ENCODE measurements around the gene PCOLCE2. TPM values are rescaled to one million over a fixed set of nuclear protein-coding genes. Genes with fewer than 3 reads are reported as not detected.

Gene PCOLCE2
- total and polyA plus RNA-seq, 10 of the 15 experiments (the other 5 are each of a cell fraction or from before 2014, with no cell fraction given) = 0.11 to 7.6 (median 0.40) TPM

GRCh38 chr3:142892714-142893113 is 3.8 kb upstream of the PCOLCE2 start:
- ATAC-seq (no peak), DNase-seq (ENCODE audit: low read depth, low spot score) (no peak), FAIRE-seq (no peak)
- H3K4me2 ChIP-seq (ENCODE audit: control insufficient read depth, insufficient read depth) = no peak overlapping the region
- ChIA-PET POLR2A (no interaction called here), CTCF (interaction anchor here (0.6 to 0.7 kb wide), 2 partner anchors 80 to 884 kb away, joined by 3 to 5 read pairs; no protein-coding TSS in a partner anchor), SMC1A (ENCODE audit: uncharacterized antibody, unreplicated experiment) (no interaction called here), RAD21 (ENCODE audit: unreplicated experiment) (no interaction called here)
- H3K27ac ChIP-seq (ENCODE audit: control insufficient read depth, insufficient read depth) = no peak overlapping the region
- H3K4me1 ChIP-seq (ENCODE audit: control insufficient read depth, insufficient read depth, low read length) = no peaks in the 10 kb centered on the region
- BruUV-seq (replicated peaks) = no TSS peak
- H3K4me3 ChIP-seq = no peak overlapping the region
- H3K79me2 ChIP-seq (ENCODE audit: control insufficient read depth, insufficient read depth, low read length) = no peaks in the 10 kb centered on the region
- H4K20me1 ChIP-seq (ENCODE audit: control insufficient read depth, insufficient read depth) = no peaks in the 10 kb centered on the region
- intact Hi-C loops (cut with micrococcal nuclease; ENCODE audit: unreplicated experiment) (no loop called here), in situ Hi-C loops (cut with MboI) (no loop called here)
- no peaks in the 10 kb centered on the region for H3K36me3 ChIP-seq (ENCODE audit: control insufficient read depth in 2 of 2, insufficient read depth in 2 of 2, low read length in 1 of 2)
- no peak overlapping the region for H3K9ac ChIP-seq (ENCODE audit: control insufficient read depth, insufficient read depth, low read length)
- H2AFZ ChIP-seq (ENCODE audit: control insufficient read depth, low read depth, low read length) = no peak overlapping the region
- 84% methylated on average over 2 of the region's 2 CpGs for WGBS (ENCODE audit: insufficient coverage, insufficient replicate concordance, low lambda C conversion rate, missing lambda C conversion rate)
- H3K9me3 ChIP-seq (replicated peaks; ENCODE audit: control insufficient read depth, insufficient read depth, low read length) = no peaks in the 10 kb centered on the region
- peaks cover 8 to 15% of the 10 kb centered on the region in 2 experiments for H3K27me3 ChIP-seq (replicated peaks in 1 of 2; ENCODE audit: control insufficient read depth in 2 of 2, insufficient read depth in 2 of 2, low read length in 1 of 2)
- TF ChIP-seq, protein P1, sequence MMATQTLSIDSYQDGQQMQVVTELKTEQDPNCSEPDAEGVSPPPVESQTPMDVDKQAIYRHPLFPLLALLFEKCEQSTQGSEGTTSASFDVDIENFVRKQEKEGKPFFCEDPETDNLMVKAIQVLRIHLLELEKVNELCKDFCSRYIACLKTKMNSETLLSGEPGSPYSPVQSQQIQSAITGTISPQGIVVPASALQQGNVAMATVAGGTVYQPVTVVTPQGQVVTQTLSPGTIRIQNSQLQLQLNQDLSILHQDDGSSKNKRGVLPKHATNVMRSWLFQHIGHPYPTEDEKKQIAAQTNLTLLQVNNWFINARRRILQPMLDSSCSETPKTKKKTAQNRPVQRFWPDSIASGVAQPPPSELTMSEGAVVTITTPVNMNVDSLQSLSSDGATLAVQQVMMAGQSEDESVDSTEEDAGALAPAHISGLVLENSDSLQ (IDR thresholded peaks at IDR 0.05) = no peak
- TF ChIP-seq, protein P2, sequence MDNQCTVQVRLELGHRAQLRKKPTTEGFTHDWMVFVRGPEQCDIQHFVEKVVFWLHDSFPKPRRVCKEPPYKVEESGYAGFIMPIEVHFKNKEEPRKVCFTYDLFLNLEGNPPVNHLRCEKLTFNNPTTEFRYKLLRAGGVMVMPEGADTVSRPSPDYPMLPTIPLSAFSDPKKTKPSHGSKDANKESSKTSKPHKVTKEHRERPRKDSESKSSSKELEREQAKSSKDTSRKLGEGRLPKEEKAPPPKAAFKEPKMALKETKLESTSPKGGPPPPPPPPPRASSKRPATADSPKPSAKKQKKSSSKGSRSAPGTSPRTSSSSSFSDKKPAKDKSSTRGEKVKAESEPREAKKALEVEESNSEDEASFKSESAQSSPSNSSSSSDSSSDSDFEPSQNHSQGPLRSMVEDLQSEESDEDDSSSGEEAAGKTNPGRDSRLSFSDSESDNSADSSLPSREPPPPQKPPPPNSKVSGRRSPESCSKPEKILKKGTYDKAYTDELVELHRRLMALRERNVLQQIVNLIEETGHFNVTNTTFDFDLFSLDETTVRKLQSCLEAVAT (IDR thresholded peaks at IDR 0.05) = no peak
- TF ChIP-seq STAT1 (conservative IDR thresholded peaks at IDR 0.05) = no peak
- TF ChIP-seq RAD21 (IDR thresholded peaks at IDR 0.05; ENCODE audit: insufficient read depth, low read depth, low read length) = no peak
- TF ChIP-seq CBX3 (IDR thresholded peaks at IDR 0.05; ENCODE audit: borderline replicate concordance, low read depth) = no peak
- TF ChIP-seq PRDM15 (CRISPR knock-in tag; IDR thresholded peaks at IDR 0.05) = no peak
- no peak for TF ChIP-seq USF1 (IDR thresholded peaks at IDR 0.05; ENCODE audit: borderline replicate concordance, extremely low read length, insufficient read depth, low read depth, low read length)
- TF ChIP-seq, protein P3, sequence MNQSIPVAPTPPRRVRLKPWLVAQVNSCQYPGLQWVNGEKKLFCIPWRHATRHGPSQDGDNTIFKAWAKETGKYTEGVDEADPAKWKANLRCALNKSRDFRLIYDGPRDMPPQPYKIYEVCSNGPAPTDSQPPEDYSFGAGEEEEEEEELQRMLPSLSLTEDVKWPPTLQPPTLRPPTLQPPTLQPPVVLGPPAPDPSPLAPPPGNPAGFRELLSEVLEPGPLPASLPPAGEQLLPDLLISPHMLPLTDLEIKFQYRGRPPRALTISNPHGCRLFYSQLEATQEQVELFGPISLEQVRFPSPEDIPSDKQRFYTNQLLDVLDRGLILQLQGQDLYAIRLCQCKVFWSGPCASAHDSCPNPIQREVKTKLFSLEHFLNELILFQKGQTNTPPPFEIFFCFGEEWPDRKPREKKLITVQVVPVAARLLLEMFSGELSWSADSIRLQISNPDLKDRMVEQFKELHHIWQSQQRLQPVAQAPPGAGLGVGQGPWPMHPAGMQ (IDR thresholded peaks at IDR 0.05; ENCODE audit: borderline replicate concordance) = no peak
- no peak for TF ChIP-seq BHLHE40 (IDR thresholded peaks at IDR 0.05; ENCODE audit: borderline replicate concordance in 1 of 2, low read depth in 2 of 2, low read length in 1 of 2)
- no peak for TF ChIP-seq ZNF274 (IDR thresholded peaks at IDR 0.05; ENCODE audit: insufficient read depth, insufficient read length)
- TF ChIP-seq, protein P4, sequence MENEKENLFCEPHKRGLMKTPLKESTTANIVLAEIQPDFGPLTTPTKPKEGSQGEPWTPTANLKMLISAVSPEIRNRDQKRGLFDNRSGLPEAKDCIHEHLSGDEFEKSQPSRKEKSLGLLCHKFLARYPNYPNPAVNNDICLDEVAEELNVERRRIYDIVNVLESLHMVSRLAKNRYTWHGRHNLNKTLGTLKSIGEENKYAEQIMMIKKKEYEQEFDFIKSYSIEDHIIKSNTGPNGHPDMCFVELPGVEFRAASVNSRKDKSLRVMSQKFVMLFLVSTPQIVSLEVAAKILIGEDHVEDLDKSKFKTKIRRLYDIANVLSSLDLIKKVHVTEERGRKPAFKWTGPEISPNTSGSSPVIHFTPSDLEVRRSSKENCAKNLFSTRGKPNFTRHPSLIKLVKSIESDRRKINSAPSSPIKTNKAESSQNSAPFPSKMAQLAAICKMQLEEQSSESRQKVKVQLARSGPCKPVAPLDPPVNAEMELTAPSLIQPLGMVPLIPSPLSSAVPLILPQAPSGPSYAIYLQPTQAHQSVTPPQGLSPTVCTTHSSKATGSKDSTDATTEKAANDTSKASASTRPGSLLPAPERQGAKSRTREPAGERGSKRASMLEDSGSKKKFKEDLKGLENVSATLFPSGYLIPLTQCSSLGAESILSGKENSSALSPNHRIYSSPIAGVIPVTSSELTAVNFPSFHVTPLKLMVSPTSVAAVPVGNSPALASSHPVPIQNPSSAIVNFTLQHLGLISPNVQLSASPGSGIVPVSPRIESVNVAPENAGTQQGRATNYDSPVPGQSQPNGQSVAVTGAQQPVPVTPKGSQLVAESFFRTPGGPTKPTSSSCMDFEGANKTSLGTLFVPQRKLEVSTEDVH (IDR thresholded peaks at IDR 0.05; ENCODE audit: low read depth, partially characterized antibody) = no peak

All from GM12878 (cell line).